Endodermal cell (in vitro differentiated cells): ENCODE measurements around the gene CEP112. TPM values are rescaled to one million over a fixed set of nuclear protein-coding genes. Genes with fewer than 3 reads are reported as not detected.

ENCODE experiments used
- DNase-seq: peaks from one replicate; pipeline ENCODE4 v3.0.0-alpha.2; 2017
- H3K27ac ChIP-seq: 2 replicates; pipeline ENCODE4 v1.5.1; 2013; ENCODE audit warnings: mild to moderate bottlenecking, low read depth, low read length, moderate library complexity
- H3K27me3 ChIP-seq: 2 replicates; pipeline ENCODE4 v1.6.1; 2013; ENCODE audit warnings: mild to moderate bottlenecking, low read length, moderate library complexity; ENCODE audit not compliant: insufficient read depth, control insufficient read depth, poor library complexity, severe bottlenecking
- H3K36me3 ChIP-seq: 2 replicates; pipeline ENCODE4 v1.7.0; 2013; ENCODE audit warnings: mild to moderate bottlenecking, low read length, moderate library complexity; ENCODE audit not compliant: control insufficient read depth, insufficient read depth
- H3K4me1 ChIP-seq: one replicate; pipeline ENCODE4 v1.7.0; 2013; ENCODE audit warnings: low read length; ENCODE audit not compliant: control insufficient read depth, insufficient read depth
- H3K4me3 ChIP-seq: 2 replicates; pipeline ENCODE4 v1.5.1; 2013; ENCODE audit warnings: mild to moderate bottlenecking, low read length, moderate library complexity
- H3K9ac ChIP-seq: 2 replicates; pipeline ENCODE4 v1.6.1; 2013; ENCODE audit warnings: mild to moderate bottlenecking, low read length, moderate library complexity; ENCODE audit not compliant: poor library complexity, severe bottlenecking; ENCODE audit errors: extremely low read depth
- H3K9me3 ChIP-seq: 2 replicates; pipeline ENCODE4 v1.6.1; 2013; ENCODE audit warnings: mild to moderate bottlenecking, low read length, moderate library complexity; ENCODE audit not compliant: control insufficient read depth
- H3K27ac Mint-ChIP-seq: 2 replicates; pipeline ENCODE4 v1.8.0; 2020; ENCODE audit warnings: mixed read lengths
- H3K27me3 Mint-ChIP-seq: 2 replicates; pipeline ENCODE4 v1.8.0; 2021; ENCODE audit warnings: mild to moderate bottlenecking, mixed read lengths; ENCODE audit not compliant: insufficient read depth
- H3K36me3 Mint-ChIP-seq: 2 replicates; pipeline ENCODE4 v1.8.0; 2020; ENCODE audit warnings: low read depth, mixed read lengths
- H3K4me1 Mint-ChIP-seq: 2 replicates; pipeline ENCODE4 v1.8.0; 2020; ENCODE audit warnings: mixed read lengths
- H3K4me3 Mint-ChIP-seq: 2 replicates; pipeline ENCODE4 v1.8.0; 2020; ENCODE audit warnings: mild to moderate bottlenecking, moderate library complexity, mixed read lengths
- H3K9me3 Mint-ChIP-seq: 2 replicates; pipeline ENCODE4 v1.8.0; 2020; ENCODE audit warnings: mild to moderate bottlenecking, mixed read lengths
- WGBS, 2 experiments: methylation state at CpG; one replicate each; pipeline versions ENCODE4 v1.1.5 to v1.1.7; 2013; ENCODE audit warnings: missing lambda C conversion rate in 2 of 2, mixed read lengths in 1 of 2; ENCODE audit not compliant: insufficient coverage in 1 of 2, insufficient read length in 1 of 2; 5-methylcytosine and 5-hydroxymethylcytosine counted together
- total RNA-seq, 2 donors: library from RNA; stranded (reverse); fragmentation: NEBNext Ultra II Directional in 1 of 2; extraction: Animal tissue kit (Norgen Biotek cat#: 25700) in 1 of 2; gene quantifications; 2 replicates in 1 of 2; 3 replicates in 1 of 2; pipeline ENCODE4 v1.2.1, GENCODE V29; 2021
- TF ChIP-seq, protein P1 (sequence below): fragments of 200-600 bp; sonication (generic); conservative IDR thresholded peaks from 2 replicates; pipeline ENCODE4 v1.5.0; 2021; ENCODE audit warnings: antibody characterized with exemption, mild to moderate bottlenecking

CEP112 gene
- total RNA-seq, 2 donors from 2014 or later, result 15.2 to 21.4 TPM

DNA sequence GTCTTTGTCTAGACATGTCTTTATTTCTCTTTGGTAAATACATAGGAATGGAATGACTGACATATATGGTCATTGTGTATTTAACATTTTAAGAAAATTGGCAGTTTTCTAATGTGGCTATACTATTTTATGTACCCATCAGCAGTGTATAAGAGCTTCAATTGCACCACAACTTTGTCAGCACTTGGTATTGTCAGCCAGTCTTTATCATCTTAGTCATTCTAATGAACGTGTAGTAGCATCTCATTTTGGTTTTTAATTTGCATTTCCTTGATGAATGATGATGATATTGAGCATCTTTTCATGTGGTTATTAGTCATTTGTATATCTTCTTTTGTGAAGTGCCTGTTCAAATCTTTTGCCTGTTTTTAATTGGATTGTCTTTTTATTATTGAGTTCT lies 239.3 kb downstream of the CEP112 start:
- H3K4me1 Mint-ChIP-seq, result peaks cover 13% of the 10 kb centered on the region
- Histone ChIP-seq H3K9ac (no peak overlapping the region), H3K27me3 (no peaks in the 10 kb centered on the region), H3K4me3 (no peak overlapping the region), H3K27ac (no peak overlapping the region), H3K36me3 (no peaks in the 10 kb centered on the region), H3K9me3 (peaks cover 13% of the 10 kb centered on the region), H3K4me1 (no peaks in the 10 kb centered on the region)
- no peak for DNase-seq
- H3K4me3 Mint-ChIP-seq, result no peak overlapping the region
- H3K27me3 Mint-ChIP-seq, result no peaks in the 10 kb centered on the region
- TF ChIP-seq, protein P1, sequence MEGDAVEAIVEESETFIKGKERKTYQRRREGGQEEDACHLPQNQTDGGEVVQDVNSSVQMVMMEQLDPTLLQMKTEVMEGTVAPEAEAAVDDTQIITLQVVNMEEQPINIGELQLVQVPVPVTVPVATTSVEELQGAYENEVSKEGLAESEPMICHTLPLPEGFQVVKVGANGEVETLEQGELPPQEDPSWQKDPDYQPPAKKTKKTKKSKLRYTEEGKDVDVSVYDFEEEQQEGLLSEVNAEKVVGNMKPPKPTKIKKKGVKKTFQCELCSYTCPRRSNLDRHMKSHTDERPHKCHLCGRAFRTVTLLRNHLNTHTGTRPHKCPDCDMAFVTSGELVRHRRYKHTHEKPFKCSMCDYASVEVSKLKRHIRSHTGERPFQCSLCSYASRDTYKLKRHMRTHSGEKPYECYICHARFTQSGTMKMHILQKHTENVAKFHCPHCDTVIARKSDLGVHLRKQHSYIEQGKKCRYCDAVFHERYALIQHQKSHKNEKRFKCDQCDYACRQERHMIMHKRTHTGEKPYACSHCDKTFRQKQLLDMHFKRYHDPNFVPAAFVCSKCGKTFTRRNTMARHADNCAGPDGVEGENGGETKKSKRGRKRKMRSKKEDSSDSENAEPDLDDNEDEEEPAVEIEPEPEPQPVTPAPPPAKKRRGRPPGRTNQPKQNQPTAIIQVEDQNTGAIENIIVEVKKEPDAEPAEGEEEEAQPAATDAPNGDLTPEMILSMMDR, result no peak
- H3K9me3 Mint-ChIP-seq, result peaks cover 13% of the 10 kb centered on the region
- 83 to 100% methylated on average over 1 of the region's 1 CpG for WGBS, 2 experiments
- H3K36me3 Mint-ChIP-seq, result peaks cover 17% of the 10 kb centered on the region
- no peak overlapping the region for H3K27ac Mint-ChIP-seq

DNA sequence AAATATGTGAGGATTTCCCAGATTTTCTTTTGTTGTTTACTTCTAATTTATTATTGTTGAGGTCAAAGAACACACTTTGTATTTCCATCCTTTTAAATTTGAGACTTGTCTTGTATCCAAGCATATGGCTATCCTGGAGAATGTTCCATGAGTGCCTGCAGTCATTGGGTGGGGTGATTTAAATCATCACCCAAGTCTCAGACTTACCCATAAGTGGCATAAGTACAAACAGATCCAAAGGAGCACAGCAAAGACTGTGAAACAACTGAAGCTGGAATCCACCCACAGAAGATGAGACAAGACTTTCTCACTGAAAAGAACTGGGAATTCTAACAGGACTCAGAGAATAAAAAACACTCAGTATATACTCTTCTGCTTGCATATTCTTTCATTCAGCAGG lies 239.9 kb downstream of the CEP112 start:
- Mint-ChIP-seq H3K27ac (no peak overlapping the region), H3K4me3 (no peak overlapping the region), H3K9me3 (peaks cover 13% of the 10 kb centered on the region), H3K4me1 (peaks cover 13% of the 10 kb centered on the region), H3K27me3 (no peaks in the 10 kb centered on the region), H3K36me3 (peaks cover 15% of the 10 kb centered on the region)
- Histone ChIP-seq H3K4me1 (no peaks in the 10 kb centered on the region), H3K36me3 (no peaks in the 10 kb centered on the region), H3K9me3 (peaks cover 10% of the 10 kb centered on the region), H3K27me3 (no peaks in the 10 kb centered on the region), H3K27ac (no peak overlapping the region), H3K9ac (no peak overlapping the region), H3K4me3 (no peak overlapping the region)
- TF ChIP-seq, protein P1, result no peak
- DNase-seq, result no peak

DNA sequence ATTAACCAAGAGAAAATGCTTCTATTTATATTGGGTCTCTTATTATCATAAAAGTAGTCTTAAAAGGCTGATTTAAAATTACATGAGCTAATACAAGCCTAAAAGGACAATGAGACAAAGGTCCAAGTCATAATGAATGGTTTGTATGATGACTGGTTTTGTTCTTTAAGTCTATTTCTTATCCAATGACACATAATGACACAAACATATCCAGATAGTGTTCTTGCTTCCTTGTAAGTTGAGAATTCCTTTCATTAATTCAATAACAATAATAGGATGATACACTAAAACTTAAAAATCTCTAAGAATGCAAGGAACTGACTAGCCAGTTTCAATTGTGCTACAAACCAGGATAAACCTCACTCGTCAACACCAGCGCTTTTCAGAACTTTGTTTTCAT lies 244.1 kb downstream of the CEP112 start:
- peaks cover 11% of the 10 kb centered on the region for H3K9me3 Mint-ChIP-seq
- TF ChIP-seq, protein P1, result no peak
- no peaks in the 10 kb centered on the region for H3K36me3 ChIP-seq
- no peak overlapping the region for H3K4me3 Mint-ChIP-seq
- no peak overlapping the region for H3K27ac Mint-ChIP-seq
- 93 to 100% methylated on average over 2 of the region's 2 CpGs for WGBS, 2 experiments
- H3K4me1 ChIP-seq, result no peaks in the 10 kb centered on the region
- H3K9me3 ChIP-seq, result peaks cover 10% of the 10 kb centered on the region
- H3K36me3 Mint-ChIP-seq, result peaks cover 9% of the 10 kb centered on the region
- DNase-seq, result no peak
- no peak overlapping the region for H3K4me3 ChIP-seq
- H3K27me3 ChIP-seq, result no peaks in the 10 kb centered on the region
- H3K4me1 Mint-ChIP-seq, result no peaks in the 10 kb centered on the region
- no peaks in the 10 kb centered on the region for H3K27me3 Mint-ChIP-seq
- H3K27ac ChIP-seq, result no peak overlapping the region
- H3K9ac ChIP-seq, result no peak overlapping the region
